COLO668 (cell line): Measurements from ENCODE around the gene MATN1.

Experiments used
- DNase-seq: peaks from one replicate; lab custom pipeline; 2025; ENCODE audit not compliant: unreplicated experiment; lab: John Stamatoyannopoulos, UW

Gene MATN1

GRCh38 chr1:30684881-30685795 lies 38.2 kb downstream of the MATN1 start:
- no peak for DNase-seq

- no peak for DNase-seq
Observed at GRCh38 chr1:30684259-30684658, 39.1 kb downstream of the MATN1 start.

GRCh38 chr1:30683699-30684098 lies 39.7 kb downstream of the MATN1 start:
- no peak for DNase-seq

- DNase-seq = no peak
Observed at GRCh38 chr1:30682396-30683275, 40.7 kb downstream of the MATN1 start.

DNA sequence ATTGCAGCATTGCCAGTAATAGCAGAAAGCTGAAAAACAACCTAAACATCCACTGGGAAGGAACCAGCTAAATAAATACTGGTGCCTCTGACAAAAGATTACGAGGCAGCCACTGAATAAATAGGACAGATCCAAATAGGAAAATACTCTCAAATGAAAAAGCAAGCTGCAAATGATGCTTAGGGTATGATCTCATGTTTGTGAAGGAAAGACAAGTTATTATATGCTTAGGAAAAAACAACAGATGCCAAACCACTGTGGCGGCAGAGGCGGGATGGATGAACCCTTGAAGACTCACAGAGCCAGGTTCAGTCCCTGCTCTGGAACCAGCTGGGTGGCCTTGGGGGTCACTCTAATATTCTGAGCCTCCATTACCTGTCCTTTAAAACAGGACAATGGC lies 41.6 kb downstream of the MATN1 start:
- no peak for DNase-seq

- no peak for DNase-seq
Observed at GRCh38 chr1:30680879-30681278, 42.5 kb downstream of the MATN1 start.

DNA sequence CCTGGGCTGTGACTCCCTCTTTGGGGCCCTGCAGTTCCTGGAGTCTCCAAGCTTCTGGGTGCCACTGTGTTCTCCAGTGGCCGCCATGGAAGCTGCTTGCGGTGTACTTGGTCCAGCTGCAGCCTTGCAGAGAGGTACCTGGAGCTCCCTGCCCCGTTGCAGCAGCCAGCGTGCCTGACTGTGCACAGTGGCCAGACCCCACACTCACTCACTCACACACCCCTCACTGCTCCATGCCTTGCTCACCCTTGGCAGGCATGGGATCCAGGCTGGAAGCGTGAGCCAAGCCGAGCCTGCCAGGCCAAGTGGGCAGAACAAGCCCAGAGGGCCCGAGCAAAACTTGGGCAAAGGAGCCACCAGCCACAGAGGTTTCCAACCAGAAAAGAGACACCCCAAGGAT lies 43.0 kb downstream of the MATN1 start:
- DNase-seq = no peak

DNA sequence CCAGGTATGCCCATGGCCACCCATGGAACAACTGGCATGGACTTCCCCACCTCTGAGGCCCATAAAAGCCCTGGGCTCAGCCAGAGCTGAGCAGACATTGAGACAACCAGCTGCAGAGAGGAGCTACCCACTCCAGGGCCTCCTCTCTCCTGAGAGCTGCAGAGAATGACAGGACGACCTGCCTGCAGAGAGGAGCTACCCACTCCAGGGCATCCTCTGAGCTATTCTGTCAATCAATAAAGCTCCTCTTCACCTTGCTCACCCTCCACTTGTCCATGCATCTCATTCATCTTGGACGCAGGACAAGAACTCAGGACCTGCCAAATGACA lies 43.4 kb downstream of the MATN1 start:
- no peak for DNase-seq

DNA sequence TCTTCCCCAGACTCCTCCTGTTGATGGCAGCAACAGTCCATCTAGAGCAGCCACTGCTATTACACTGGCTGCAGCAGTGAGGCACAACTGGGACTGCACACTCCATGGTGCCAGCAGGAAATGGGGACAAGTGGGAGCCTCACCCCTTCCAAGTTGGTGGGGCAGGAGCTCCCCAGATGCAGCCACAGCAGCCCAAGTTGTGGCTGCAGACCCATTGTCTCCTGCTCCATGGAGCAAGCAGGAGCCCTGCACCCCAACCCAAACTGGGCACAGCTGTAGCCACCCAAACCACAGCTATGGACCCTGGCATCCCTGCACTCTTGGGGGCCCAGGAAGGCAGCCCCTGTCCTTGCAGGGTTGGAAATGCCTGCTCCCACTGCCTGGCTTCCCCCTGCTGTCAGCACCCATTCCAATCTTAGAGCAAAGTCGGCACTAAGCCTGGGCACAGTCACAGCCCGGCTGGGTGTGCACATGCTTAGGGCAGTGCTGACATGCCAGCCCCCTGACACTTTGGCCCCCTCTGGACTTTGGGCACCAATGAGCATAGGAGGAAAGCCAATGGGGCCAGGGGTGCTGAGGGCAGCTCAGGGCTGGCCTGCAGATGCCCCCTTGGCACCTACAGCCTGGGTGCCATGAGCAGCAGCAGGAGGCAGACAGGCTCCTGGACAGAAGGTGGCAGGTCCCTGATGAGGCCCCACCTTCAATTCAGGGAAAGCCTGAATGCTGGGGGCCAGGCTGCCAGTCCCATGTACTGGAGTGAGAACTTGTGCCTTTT lies 44.0 kb downstream of the MATN1 start:
- DNase-seq = no peak

GRCh38 chr1:30678209-30678608 lies 45.2 kb downstream of the MATN1 start:
- no peak for DNase-seq

DNA sequence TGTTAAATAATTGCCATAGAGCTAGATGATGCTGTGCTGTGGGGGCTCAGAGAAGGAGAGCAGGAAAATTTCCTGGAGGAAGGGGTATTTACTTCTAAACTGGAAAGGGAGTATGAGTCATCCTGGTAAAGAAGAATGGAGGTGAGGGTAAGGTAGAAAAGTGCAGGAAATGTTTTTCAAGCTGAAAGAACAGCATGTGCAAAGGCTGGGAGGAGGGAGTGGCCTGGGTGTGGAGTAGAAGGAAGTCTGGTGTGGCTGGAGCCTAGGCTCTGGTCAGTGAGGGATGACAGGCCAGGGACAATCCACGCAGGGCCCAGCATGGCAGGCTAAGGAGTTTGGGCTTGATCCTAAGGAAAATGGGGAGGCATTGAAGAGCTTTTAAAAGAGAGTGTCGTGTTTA lies 45.9 kb downstream of the MATN1 start:
- DNase-seq = no peak

- no peak for DNase-seq
Observed at GRCh38 chr1:30675761-30676160, 47.6 kb downstream of the MATN1 start.

GRCh38 chr1:30675289-30675688 lies 48.1 kb downstream of the MATN1 start:
- no peak for DNase-seq

GRCh38 chr1:30673395-30673794 lies 50.0 kb downstream of the MATN1 start:
- no peak for DNase-seq

DNA sequence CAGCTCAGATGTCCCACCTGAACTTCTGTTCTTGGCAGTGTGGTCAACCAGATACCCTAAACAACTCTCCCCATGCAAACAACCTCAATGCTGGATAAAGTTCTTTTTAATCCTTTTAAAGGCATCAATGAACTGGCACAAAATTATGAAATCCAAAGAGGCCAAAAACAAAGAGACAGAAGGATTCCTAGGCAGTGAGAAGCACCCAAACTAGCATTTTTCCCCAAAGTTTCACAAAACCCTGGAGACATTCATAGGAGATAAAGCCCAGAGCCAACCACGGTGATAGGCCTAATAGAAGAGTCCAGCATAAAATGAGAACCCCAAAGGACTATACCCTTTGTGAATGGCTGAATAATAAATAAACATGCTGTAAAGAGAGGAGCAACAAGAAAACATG lies 50.7 kb downstream of the MATN1 start:
- DNase-seq = no peak

DNA sequence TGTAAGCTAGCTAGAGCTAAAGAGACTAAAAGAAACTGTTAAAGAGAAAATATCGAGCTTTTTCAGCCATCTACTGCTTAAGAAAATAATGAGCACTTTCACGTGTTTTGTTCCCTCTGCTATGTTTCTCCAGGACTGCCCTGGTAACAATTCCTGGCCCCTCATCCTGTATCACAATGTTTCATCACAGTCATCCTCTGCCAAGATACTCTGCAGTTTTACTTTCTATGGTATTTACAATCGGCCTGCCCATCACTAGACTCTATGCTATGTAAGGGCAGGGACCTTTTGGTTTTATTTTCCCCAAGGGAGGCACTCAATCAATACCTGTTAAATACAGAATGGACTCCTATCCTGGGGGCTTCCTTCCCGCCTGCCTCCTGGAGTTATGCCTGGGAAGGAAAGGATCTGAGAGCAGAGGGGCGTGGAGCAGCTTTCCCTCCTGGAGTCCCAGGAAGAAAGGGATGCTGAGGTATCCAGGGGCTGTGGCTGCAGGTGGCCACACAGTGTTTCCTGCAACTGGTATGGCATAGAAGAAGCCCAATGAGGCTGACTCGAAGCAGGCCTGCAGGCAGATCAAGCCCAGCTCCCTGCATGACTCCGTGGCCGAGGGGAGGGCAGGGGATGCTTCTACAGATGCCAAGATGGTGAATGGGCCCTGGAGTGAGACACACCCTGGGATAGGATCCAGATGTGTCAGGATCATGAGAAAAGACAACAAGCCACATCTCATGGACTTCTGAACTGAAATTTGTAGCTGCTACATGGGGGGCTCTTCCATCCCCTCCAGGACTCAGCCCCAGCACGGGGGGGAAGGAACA lies 52.9 kb downstream of the MATN1 start:
- DNase-seq = no peak

- DNase-seq = no peak
Observed at GRCh38 chr1:30668546-30669327, 54.6 kb downstream of the MATN1 start.

DNA sequence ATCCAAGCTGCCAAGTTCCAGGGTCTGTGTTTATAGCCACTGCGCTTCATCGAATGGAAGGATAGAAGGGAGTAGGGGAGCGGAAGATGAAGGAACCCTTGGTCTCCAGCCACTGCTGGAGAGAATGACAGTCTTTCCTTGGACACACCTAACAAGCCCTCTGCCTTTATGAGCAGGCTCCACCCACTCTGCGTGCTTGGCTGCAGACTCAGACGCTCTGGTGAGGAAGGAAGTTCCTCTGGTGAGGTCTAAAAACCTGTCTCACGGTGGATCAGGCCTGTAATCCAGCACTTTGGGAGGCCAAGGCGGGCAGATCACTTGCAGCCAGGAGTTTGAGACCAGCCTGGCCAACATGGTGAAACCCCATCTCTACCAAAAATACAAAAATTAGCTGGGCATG lies 55.4 kb downstream of the MATN1 start:
- no peak for DNase-seq

DNA sequence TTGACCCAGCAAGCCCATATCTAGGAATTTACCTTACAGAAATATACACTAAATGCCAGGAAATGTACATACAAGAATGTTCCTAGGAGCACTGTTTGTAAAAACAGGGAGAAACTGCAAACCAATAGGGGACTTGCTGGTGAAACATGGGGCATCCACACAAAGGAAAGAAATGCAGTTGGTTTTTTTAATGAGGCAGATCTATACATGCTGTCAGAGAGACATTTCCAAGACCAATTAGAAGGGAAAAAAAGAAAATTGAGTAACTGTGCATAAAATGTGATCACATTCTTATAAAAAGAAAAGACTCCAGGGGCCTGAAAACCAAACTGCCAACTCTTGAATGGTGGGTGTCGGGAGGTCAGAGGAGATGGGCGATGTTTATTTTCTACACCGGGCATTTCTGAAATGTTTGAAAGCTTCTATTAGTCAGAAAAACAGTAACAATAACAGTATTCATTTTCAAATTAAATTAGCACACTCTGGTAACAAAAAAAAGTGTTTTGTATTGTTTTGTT lies 56.6 kb downstream of the MATN1 start:
- no peak for DNase-seq
